MM.1S (cell line): ENCODE measurements around the gene GATA2.

ENCODE experiments used
- EZH2 ChIP-seq: fragments of 300-600 bp; sonication (generic); optimal IDR thresholded peaks from 2 replicates; pipeline ENCODE3; 2017; ENCODE audit warnings: low read depth, mild to moderate bottlenecking, antibody characterized with exemption, low read length, mixed read lengths
- EZH2phosphoT487 ChIP-seq: fragments of 300-600 bp; sonication (generic); IDR thresholded peaks from 2 replicates; pipeline ENCODE4 v1.6.1; 2018; ENCODE audit warnings: antibody characterized with exemption, low read length
- TF ChIP-seq, protein P1 (sequence below): fragments of 300-600 bp; sonication (generic); IDR thresholded peaks from 2 replicates; pipeline ENCODE4 v1.5.1; 2016; ENCODE audit warnings: antibody characterized with exemption, low read length, mixed read lengths

DNA sequence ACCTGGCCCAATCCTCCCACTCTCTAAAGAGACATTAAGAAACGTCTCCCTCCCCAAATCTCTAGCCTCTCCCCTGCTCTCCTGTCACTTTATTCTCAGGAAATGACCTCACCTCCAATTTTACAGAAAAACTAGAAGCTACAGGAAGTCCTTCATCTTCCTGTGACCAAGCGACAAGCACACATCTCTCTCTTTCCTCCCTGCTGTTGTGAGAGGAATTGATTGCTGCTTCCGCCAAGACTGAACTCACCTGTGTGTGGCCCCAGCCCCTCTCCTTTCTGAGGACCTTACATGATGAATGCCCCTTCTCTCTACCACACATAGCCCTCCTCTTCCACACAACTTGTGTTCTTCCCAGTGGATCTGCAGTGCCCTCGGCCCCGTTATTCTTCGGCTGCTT lies 44.5 kb downstream of the GATA2 start:
- TF ChIP-seq, protein P1, sequence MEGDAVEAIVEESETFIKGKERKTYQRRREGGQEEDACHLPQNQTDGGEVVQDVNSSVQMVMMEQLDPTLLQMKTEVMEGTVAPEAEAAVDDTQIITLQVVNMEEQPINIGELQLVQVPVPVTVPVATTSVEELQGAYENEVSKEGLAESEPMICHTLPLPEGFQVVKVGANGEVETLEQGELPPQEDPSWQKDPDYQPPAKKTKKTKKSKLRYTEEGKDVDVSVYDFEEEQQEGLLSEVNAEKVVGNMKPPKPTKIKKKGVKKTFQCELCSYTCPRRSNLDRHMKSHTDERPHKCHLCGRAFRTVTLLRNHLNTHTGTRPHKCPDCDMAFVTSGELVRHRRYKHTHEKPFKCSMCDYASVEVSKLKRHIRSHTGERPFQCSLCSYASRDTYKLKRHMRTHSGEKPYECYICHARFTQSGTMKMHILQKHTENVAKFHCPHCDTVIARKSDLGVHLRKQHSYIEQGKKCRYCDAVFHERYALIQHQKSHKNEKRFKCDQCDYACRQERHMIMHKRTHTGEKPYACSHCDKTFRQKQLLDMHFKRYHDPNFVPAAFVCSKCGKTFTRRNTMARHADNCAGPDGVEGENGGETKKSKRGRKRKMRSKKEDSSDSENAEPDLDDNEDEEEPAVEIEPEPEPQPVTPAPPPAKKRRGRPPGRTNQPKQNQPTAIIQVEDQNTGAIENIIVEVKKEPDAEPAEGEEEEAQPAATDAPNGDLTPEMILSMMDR: no peak
- TF ChIP-seq EZH2phosphoT487 (no peak), EZH2 (no peak)
